CD4-positive, CD25-positive, alpha-beta regulatory T cell (primary cell): Measurements from ENCODE around the gene GMDS. TPM values are rescaled to one million over a fixed set of nuclear protein-coding genes. Genes with fewer than 3 reads are reported as not detected.

Experiments
- ATAC-seq, 2 donors: fragments of 150-1000 bp; cut with Tn5 transposase; one replicate each; pipeline ENCODE4 v1.10.0; 2021; ENCODE audit warnings: low read depth in 2 of 2, moderate number of reproducible peaks in 2 of 2, moderate library complexity in 1 of 2
- DNase-seq, 3 donors: peaks; one replicate each; pipeline versions ENCODE4 v3.0.0 to v3.0.0-alpha.2; 2012 to 2022; ENCODE audit warnings: mixed read lengths in 1 of 3
- H3K27ac ChIP-seq: one replicate; pipeline ENCODE4 v1.7.0; 2013; ENCODE audit warnings: mild to moderate bottlenecking, low read length; ENCODE audit not compliant: insufficient read depth, poor library complexity, severe bottlenecking
- H3K27me3 ChIP-seq: one replicate; pipeline ENCODE4 v1.7.0; 2013; ENCODE audit warnings: low read length; ENCODE audit not compliant: control insufficient read depth, insufficient read depth
- H3K36me3 ChIP-seq: one replicate; pipeline ENCODE4 v1.7.0; 2013; ENCODE audit warnings: mild to moderate bottlenecking, low read length, moderate library complexity; ENCODE audit not compliant: control insufficient read depth, insufficient read depth
- H3K4me1 ChIP-seq: 2 replicates; pipeline ENCODE4 v1.7.0; 2013; ENCODE audit warnings: mild to moderate bottlenecking, low read length; ENCODE audit not compliant: insufficient read depth, control insufficient read depth, poor library complexity, severe bottlenecking
- H3K4me3 ChIP-seq: one replicate; pipeline ENCODE4 v1.7.0; 2013; ENCODE audit warnings: low read depth, mild to moderate bottlenecking, low read length, moderate library complexity
- H3K9me3 ChIP-seq, 2 experiments: 1 replicate in 1 of 2; 2 replicates in 1 of 2; pipeline ENCODE4 v1.7.0; 2013; ENCODE audit warnings: low read length in 2 of 2, mild to moderate bottlenecking in 1 of 2, moderate library complexity in 1 of 2; ENCODE audit not compliant: control insufficient read depth in 2 of 2
- H3K27ac Mint-ChIP-seq, 3 donors: one replicate each; pipeline ENCODE4 v1.8.0; 2020 to 2022; ENCODE audit warnings: mild to moderate bottlenecking in 3 of 3, mixed read lengths in 3 of 3, moderate library complexity in 2 of 3
- H3K27me3 Mint-ChIP-seq: one replicate; pipeline ENCODE4 v1.8.0; 2022; ENCODE audit warnings: mild to moderate bottlenecking, mixed read lengths
- H3K36me3 Mint-ChIP-seq: one replicate; pipeline ENCODE4 v1.8.0; 2020; ENCODE audit warnings: mixed read lengths
- H3K4me1 Mint-ChIP-seq, 4 donors: one replicate each; pipeline ENCODE4 v1.8.0; 2020 to 2022; ENCODE audit warnings: mixed read lengths in 4 of 4, mild to moderate bottlenecking in 1 of 4
- H3K4me3 Mint-ChIP-seq, 4 donors: one replicate each; pipeline ENCODE4 v1.8.0; 2020 to 2022; ENCODE audit warnings: mild to moderate bottlenecking in 4 of 4, mixed read lengths in 4 of 4, moderate library complexity in 3 of 4
- H3K9me3 Mint-ChIP-seq, 7 donors: one replicate each; pipeline ENCODE4 v1.8.0; 2020 to 2022; ENCODE audit warnings: mixed read lengths in 7 of 7, mild to moderate bottlenecking in 3 of 7, moderate library complexity in 2 of 7
- polyA plus RNA-seq, 4 donors: library from polyadenylated mRNA; unstranded; fragments of 300-500 nt; fragmentation: Illumina TruSeq; gene quantifications; one replicate each; pipeline ENCODE4 v1.2.3, GENCODE V29; 2021
- total RNA-seq: library from RNA; stranded (reverse); gene quantifications from one replicate; pipeline ENCODE4 v1.2.3, GENCODE V29; 2022

The GMDS gene
- total and polyA plus RNA-seq, 5 donors from 2014 or later, result 17.5 to 23.9 (median 20.2) TPM

- Histone ChIP-seq H3K4me3 (no peak overlapping the region), H3K27ac (no peak overlapping the region), H3K9me3 (no peaks in the 10 kb centered on the region), H3K4me1 (no peaks in the 10 kb centered on the region), H3K27me3 (no peaks in the 10 kb centered on the region), H3K36me3 (no peaks in the 10 kb centered on the region)
- ATAC-seq (no peak), DNase-seq (no peak)
- no peak overlapping the region for H3K4me3 Mint-ChIP-seq
- H3K27ac Mint-ChIP-seq, result no peak overlapping the region
- no peaks in the 10 kb centered on the region for H3K27me3 Mint-ChIP-seq
- H3K36me3 Mint-ChIP-seq, result peaks cover 4% of the 10 kb centered on the region
- no peaks in the 10 kb centered on the region for H3K9me3 Mint-ChIP-seq
- peaks cover 0 to 2% (median 0%) of the 10 kb centered on the region in 4 donors for H3K4me1 Mint-ChIP-seq
Observed at GRCh38 chr6:1869769-1870168, 375.6 kb downstream of the GMDS start.

- Histone ChIP-seq H3K36me3 (no peaks in the 10 kb centered on the region), H3K27ac (no peak overlapping the region)
Observed at GRCh38 chr6:1869308-1869707, 376.1 kb downstream of the GMDS start.

GRCh38 chr6:1868561-1869261 lies 376.7 kb downstream of the GMDS start:
- Histone ChIP-seq H3K9me3 (no peaks in the 10 kb centered on the region), H3K36me3 (no peaks in the 10 kb centered on the region), H3K27ac (no peak overlapping the region), H3K27me3 (no peaks in the 10 kb centered on the region), H3K4me1 (no peaks in the 10 kb centered on the region), H3K4me3 (no peak overlapping the region)
- Mint-ChIP-seq H3K4me1 (peaks cover 0 to 2% (median 0%) of the 10 kb centered on the region in 4 donors), H3K36me3 (peaks cover 4% of the 10 kb centered on the region), H3K27ac (no peak overlapping the region), H3K9me3 (no peaks in the 10 kb centered on the region), H3K27me3 (no peaks in the 10 kb centered on the region), H3K4me3 (no peak overlapping the region)
- ATAC-seq, result no peak
- DNase-seq, result no peak

More at GRCh38 chr6:1869308-1869707, 376.1 kb downstream of the GMDS start:
- Histone ChIP-seq H3K4me1 (no peaks in the 10 kb centered on the region), H3K9me3 (no peaks in the 10 kb centered on the region), H3K4me3 (no peak overlapping the region), H3K27me3 (no peaks in the 10 kb centered on the region)
- ATAC-seq (no peak), DNase-seq (no peak)
- Mint-ChIP-seq H3K36me3 (peaks cover 4% of the 10 kb centered on the region), H3K27me3 (no peaks in the 10 kb centered on the region), H3K9me3 (no peaks in the 10 kb centered on the region), H3K27ac (peak overlapping the region in 1 of 3 donors; percentile 20), H3K4me3 (no peak overlapping the region), H3K4me1 (peaks cover 0 to 2% (median 0%) of the 10 kb centered on the region in 4 donors)

- no peaks in the 10 kb centered on the region for H3K27me3 Mint-ChIP-seq
- no peaks in the 10 kb centered on the region for H3K9me3 Mint-ChIP-seq
- Histone ChIP-seq H3K36me3 (no peaks in the 10 kb centered on the region), H3K4me1 (no peaks in the 10 kb centered on the region), H3K27ac (no peak overlapping the region), H3K9me3 (no peaks in the 10 kb centered on the region), H3K4me3 (no peak overlapping the region), H3K27me3 (no peaks in the 10 kb centered on the region)
- no peak overlapping the region for H3K4me3 Mint-ChIP-seq
- no peak overlapping the region for H3K27ac Mint-ChIP-seq
- no peak for ATAC-seq
- H3K4me1 Mint-ChIP-seq, result peaks cover 0 to 2% (median 0%) of the 10 kb centered on the region in 4 donors
- DNase-seq, result no peak
- peaks cover 4% of the 10 kb centered on the region for H3K36me3 Mint-ChIP-seq
Observed at GRCh38 chr6:1867197-1867596, 378.2 kb downstream of the GMDS start.

GRCh38 chr6:1865585-1865984 lies 379.8 kb downstream of the GMDS start:
- ATAC-seq, result no peak
- Mint-ChIP-seq H3K9me3 (no peaks in the 10 kb centered on the region), H3K36me3 (peaks cover 4% of the 10 kb centered on the region), H3K27ac (no peak overlapping the region), H3K4me3 (no peak overlapping the region), H3K27me3 (no peaks in the 10 kb centered on the region), H3K4me1 (no peaks in the 10 kb centered on the region)
- DNase-seq, result no peak
- Histone ChIP-seq H3K27ac (no peak overlapping the region), H3K27me3 (no peaks in the 10 kb centered on the region), H3K4me3 (no peak overlapping the region), H3K4me1 (no peaks in the 10 kb centered on the region), H3K9me3 (no peaks in the 10 kb centered on the region), H3K36me3 (no peaks in the 10 kb centered on the region)

GRCh38 chr6:1864496-1864895 lies 380.9 kb downstream of the GMDS start:
- no peak overlapping the region for H3K27ac ChIP-seq
- H3K36me3 ChIP-seq, result no peaks in the 10 kb centered on the region
- H3K4me1 ChIP-seq, result no peaks in the 10 kb centered on the region
- no peak overlapping the region for H3K27ac Mint-ChIP-seq
- ATAC-seq (no peak), DNase-seq (no peak)
- H3K4me3 Mint-ChIP-seq, result no peak overlapping the region
- no peak overlapping the region for H3K4me3 ChIP-seq
- no peaks in the 10 kb centered on the region for H3K27me3 Mint-ChIP-seq
- no peaks in the 10 kb centered on the region for H3K36me3 Mint-ChIP-seq
- no peaks in the 10 kb centered on the region for H3K9me3 ChIP-seq
- H3K4me1 Mint-ChIP-seq, result no peaks in the 10 kb centered on the region
- no peaks in the 10 kb centered on the region for H3K27me3 ChIP-seq
- no peaks in the 10 kb centered on the region for H3K9me3 Mint-ChIP-seq

GRCh38 chr6:1862411-1862810 lies 383.0 kb downstream of the GMDS start:
- Mint-ChIP-seq H3K27me3 (no peaks in the 10 kb centered on the region), H3K36me3 (no peaks in the 10 kb centered on the region), H3K4me3 (no peak overlapping the region), H3K4me1 (peaks cover 0 to 3% (median 0%) of the 10 kb centered on the region in 4 donors), H3K27ac (no peak overlapping the region), H3K9me3 (no peaks in the 10 kb centered on the region)
- no peak overlapping the region for H3K4me3 ChIP-seq
- DNase-seq (no peak), ATAC-seq (no peak)
- H3K27me3 ChIP-seq, result no peaks in the 10 kb centered on the region
- no peaks in the 10 kb centered on the region for H3K9me3 ChIP-seq
- no peaks in the 10 kb centered on the region for H3K36me3 ChIP-seq
- H3K4me1 ChIP-seq, result no peaks in the 10 kb centered on the region
- H3K27ac ChIP-seq, result no peak overlapping the region

GRCh38 chr6:1860756-1861348 lies 384.6 kb downstream of the GMDS start:
- ATAC-seq (no peak), DNase-seq (no peak)
- Mint-ChIP-seq H3K27me3 (no peaks in the 10 kb centered on the region), H3K9me3 (no peaks in the 10 kb centered on the region), H3K36me3 (no peaks in the 10 kb centered on the region), H3K4me1 (peaks cover 0 to 3% (median 0%) of the 10 kb centered on the region in 4 donors), H3K27ac (no peak overlapping the region), H3K4me3 (no peak overlapping the region)
- Histone ChIP-seq H3K27me3 (no peaks in the 10 kb centered on the region), H3K9me3 (no peaks in the 10 kb centered on the region), H3K4me3 (no peak overlapping the region), H3K36me3 (no peaks in the 10 kb centered on the region), H3K4me1 (no peaks in the 10 kb centered on the region), H3K27ac (no peak overlapping the region)
